HG03039 (cell line): ENCODE data around the gene CCDC9.

Source experiments
- ATAC-seq: cut with Tn5 transposase; IDR thresholded peaks from one replicate; pipeline ENCODE4 v1.9.1; 2021; ENCODE audit warnings: mild to moderate bottlenecking, moderate library complexity; ENCODE audit not compliant: unreplicated experiment

CCDC9 gene

GRCh38 chr19:47255879-47256692 lies at the start of gene CCDC9:
Gene CCDC9 (plus strand): TSS chr19:47256525. CDS start chr19:47258401, 1,876 bp downstream.
- ATAC-seq: peak; percentile 46

- ATAC-seq: no peak
These were observed 46.8 kb upstream of the CCDC9 start for GRCh38 chr19:47209319-47210179.

- ATAC-seq: no peak
These were observed 46.2 kb upstream of the CCDC9 start for GRCh38 chr19:47210180-47210490.

GRCh38 chr19:47210689-47211316 lies 45.5 kb upstream of the CCDC9 start:
- no peak for ATAC-seq

GRCh38 chr19:47215581-47215980 lies 40.7 kb upstream of the CCDC9 start:
- ATAC-seq: no peak

GRCh38 chr19:47221080-47221841 lies 35.1 kb upstream of the CCDC9 start:
- ATAC-seq: no peak

GRCh38 chr19:47221890-47222289 lies 34.4 kb upstream of the CCDC9 start:
- no peak for ATAC-seq

GRCh38 chr19:47225746-47226425 lies 30.4 kb upstream of the CCDC9 start:
- ATAC-seq: peak; percentile 39

- peak; percentile 8 for ATAC-seq
These were observed 29.6 kb upstream of the CCDC9 start for GRCh38 chr19:47226426-47227351.

GRCh38 chr19:47227352-47228167 lies 28.8 kb upstream of the CCDC9 start:
- no peak for ATAC-seq

- ATAC-seq: no peak
These were observed 28.0 kb upstream of the CCDC9 start for GRCh38 chr19:47228168-47228936.

GRCh38 chr19:47228937-47229675 lies 27.2 kb upstream of the CCDC9 start:
- no peak for ATAC-seq

- ATAC-seq: no peak
These were observed 26.7 kb upstream of the CCDC9 start for GRCh38 chr19:47229676-47230053.

- ATAC-seq: peak; percentile 22
These were observed 26.0 kb upstream of the CCDC9 start for GRCh38 chr19:47230054-47230920.

GRCh38 chr19:47230921-47231214 lies 25.5 kb upstream of the CCDC9 start, which contains the start of gene BBC3:
Gene BBC3 (minus strand): TSS chr19:47231199. CDS start chr19:47228431, 2,768 bp downstream.
- peak; percentile 18 for ATAC-seq
